WTC11 (cell line): ENCODE results near the gene FHIP1B. TPM values are rescaled to one million over a fixed set of nuclear protein-coding genes. Genes with fewer than 3 reads are reported as not detected.

ENCODE experiments used
- ATAC-seq: fragments of 200-7000 bp; cut with Tn5 transposase; 2 replicates; pipeline ENCODE4 v1.10.0; 2021; ENCODE audit warnings: mild to moderate bottlenecking, moderate library complexity
- CTCF ChIA-PET: fragments of 300-600 bp; sonication (Branson Sonifier 250); formaldehyde crosslinking; loops from one replicate; lab custom pipeline; 2021; ENCODE audit warnings: antibody characterized with exemption; lab: Charles Lee
- POLR2A ChIA-PET: fragments of 350-600 bp; sonication (Branson Sonifier 250); formaldehyde crosslinking; loops from one replicate; lab custom pipeline; 2021; ENCODE audit warnings: antibody characterized with exemption; lab: Charles Lee
- DNase-seq: peaks from one replicate; pipeline ENCODE4 v3.0.0; 2021; ENCODE audit warnings: low spot score
- H3K27ac Mint-ChIP-seq: 2 replicates; pipeline ENCODE4 v1.8.0; 2021; ENCODE audit warnings: mixed read lengths
- H3K27me3 Mint-ChIP-seq: 2 replicates; pipeline ENCODE4 v1.8.0; 2021; ENCODE audit warnings: low read depth, mild to moderate bottlenecking, moderate library complexity, mixed read lengths
- H3K36me3 Mint-ChIP-seq: 2 replicates; pipeline ENCODE4 v1.8.0; 2021; ENCODE audit warnings: mixed read lengths
- H3K4me1 Mint-ChIP-seq: 2 replicates; pipeline ENCODE4 v1.8.0; 2022; ENCODE audit warnings: mixed read lengths
- H3K4me3 Mint-ChIP-seq: 2 replicates; pipeline ENCODE4 v1.8.0; 2021; ENCODE audit warnings: mild to moderate bottlenecking, moderate library complexity, mixed read lengths
- H3K9me3 Mint-ChIP-seq: 2 replicates; pipeline ENCODE4 v1.8.0; 2021; ENCODE audit warnings: mixed read lengths
- GTF2I ChIP-seq: fragments of 250-450 bp; sonication (Bioruptor Pico); conservative IDR thresholded peaks from 2 replicates; pipeline ENCODE4 v1.4.0; 2021; ENCODE audit warnings: mild to moderate bottlenecking
- NFATC4 ChIP-seq: fragments of 250-450 bp; sonication (Bioruptor Pico); IDR thresholded peaks from 2 replicates; pipeline ENCODE4 v1.9.0; 2021; ENCODE audit warnings: mild to moderate bottlenecking
- NR2C2 ChIP-seq: sonication (generic); formaldehyde crosslinking; IDR thresholded peaks from 2 replicates; pipeline ENCODE4 v1.8.0; 2022; ENCODE audit warnings: mild to moderate bottlenecking, missing genetic modification reagents
- NR3C1 ChIP-seq: sonication (generic); formaldehyde crosslinking; conservative IDR thresholded peaks from 2 replicates; pipeline ENCODE4 v1.8.1; 2023; ENCODE audit warnings: low read depth, mild to moderate bottlenecking, missing genetic modification reagents
- ZNF121 ChIP-seq: sonication (generic); formaldehyde crosslinking; IDR thresholded peaks from 2 replicates; pipeline ENCODE4 v1.8.0; 2023; ENCODE audit warnings: missing genetic modification reagents
- total RNA-seq: library from RNA; stranded (reverse); gene quantifications from 3 replicates; pipeline ENCODE4 v1.2.3, GENCODE V29; 2021
- TF ChIP-seq, protein P1 (sequence below): fragments of 200-600 bp; IDR thresholded peaks from 2 replicates; pipeline ENCODE4 v1.8.0; 2022; ENCODE audit warnings: antibody characterized with exemption
- TF ChIP-seq, protein P2 (sequence below): sonication (generic); formaldehyde crosslinking; IDR thresholded peaks from 2 replicates; pipeline ENCODE4 v1.8.1; 2022; ENCODE audit warnings: mild to moderate bottlenecking, moderate library complexity, missing genetic modification reagents
- TF ChIP-seq, protein P3 (sequence below): sonication (generic); formaldehyde crosslinking; IDR thresholded peaks from 2 replicates; pipeline ENCODE4 v1.8.0; 2022; ENCODE audit warnings: mild to moderate bottlenecking, missing genetic modification reagents
- TF ChIP-seq, protein P4 (sequence below): sonication (generic); formaldehyde crosslinking; IDR thresholded peaks from 2 replicates; pipeline ENCODE4 v1.8.0; 2022; ENCODE audit warnings: missing genetic modification reagents
- TF ChIP-seq, protein P5 (sequence below): sonication (generic); formaldehyde crosslinking; conservative IDR thresholded peaks from 2 replicates; pipeline ENCODE4 v1.8.1; 2022; ENCODE audit warnings: mild to moderate bottlenecking, missing genetic modification reagents
- TF ChIP-seq, protein P6 (sequence below): sonication (generic); formaldehyde crosslinking; IDR thresholded peaks from 2 replicates; pipeline ENCODE4 v1.8.1; 2023; ENCODE audit warnings: mild to moderate bottlenecking, moderate library complexity, missing genetic modification reagents
- TF ChIP-seq, protein P7 (sequence below): fragments of 250-450 bp; sonication (Bioruptor Pico); IDR thresholded peaks from 2 replicates; pipeline ENCODE4 v1.9.0; 2021; ENCODE audit warnings: mild to moderate bottlenecking
- TF ChIP-seq, protein P8 (sequence below): fragments of 250-450 bp; sonication (Bioruptor Pico); IDR thresholded peaks from 2 replicates; pipeline ENCODE4 v1.9.0; 2021; ENCODE audit warnings: mild to moderate bottlenecking

The FHIP1B gene
- total RNA-seq, 1 experiment from 2014 or later, result 24.8 TPM

DNA sequence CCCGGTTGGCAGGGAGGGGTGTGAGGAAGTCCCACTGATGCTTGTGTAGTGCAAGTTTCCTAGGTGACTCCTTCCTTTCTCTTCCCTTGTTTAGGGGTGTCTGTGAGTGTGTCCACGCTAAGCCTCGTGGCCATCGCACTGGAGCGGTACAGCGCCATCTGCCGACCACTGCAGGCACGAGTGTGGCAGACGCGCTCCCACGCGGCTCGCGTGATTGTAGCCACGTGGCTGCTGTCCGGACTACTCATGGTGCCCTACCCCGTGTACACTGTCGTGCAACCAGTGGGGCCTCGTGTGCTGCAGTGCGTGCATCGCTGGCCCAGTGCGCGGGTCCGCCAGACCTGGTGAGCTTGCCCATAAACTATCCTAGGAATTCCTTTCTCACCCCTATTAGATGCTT, 35.6 kb upstream of the FHIP1B start:
- no peak for TF ChIP-seq NR2C2 (CRISPR knock-in tag)
- TF ChIP-seq NFATC4 (CRISPR knock-in tag), result no peak
- TF ChIP-seq, protein P1, sequence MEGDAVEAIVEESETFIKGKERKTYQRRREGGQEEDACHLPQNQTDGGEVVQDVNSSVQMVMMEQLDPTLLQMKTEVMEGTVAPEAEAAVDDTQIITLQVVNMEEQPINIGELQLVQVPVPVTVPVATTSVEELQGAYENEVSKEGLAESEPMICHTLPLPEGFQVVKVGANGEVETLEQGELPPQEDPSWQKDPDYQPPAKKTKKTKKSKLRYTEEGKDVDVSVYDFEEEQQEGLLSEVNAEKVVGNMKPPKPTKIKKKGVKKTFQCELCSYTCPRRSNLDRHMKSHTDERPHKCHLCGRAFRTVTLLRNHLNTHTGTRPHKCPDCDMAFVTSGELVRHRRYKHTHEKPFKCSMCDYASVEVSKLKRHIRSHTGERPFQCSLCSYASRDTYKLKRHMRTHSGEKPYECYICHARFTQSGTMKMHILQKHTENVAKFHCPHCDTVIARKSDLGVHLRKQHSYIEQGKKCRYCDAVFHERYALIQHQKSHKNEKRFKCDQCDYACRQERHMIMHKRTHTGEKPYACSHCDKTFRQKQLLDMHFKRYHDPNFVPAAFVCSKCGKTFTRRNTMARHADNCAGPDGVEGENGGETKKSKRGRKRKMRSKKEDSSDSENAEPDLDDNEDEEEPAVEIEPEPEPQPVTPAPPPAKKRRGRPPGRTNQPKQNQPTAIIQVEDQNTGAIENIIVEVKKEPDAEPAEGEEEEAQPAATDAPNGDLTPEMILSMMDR, result peak; percentile 60; the same call in 1 of the 2 replicates
- TF ChIP-seq, protein P2, sequence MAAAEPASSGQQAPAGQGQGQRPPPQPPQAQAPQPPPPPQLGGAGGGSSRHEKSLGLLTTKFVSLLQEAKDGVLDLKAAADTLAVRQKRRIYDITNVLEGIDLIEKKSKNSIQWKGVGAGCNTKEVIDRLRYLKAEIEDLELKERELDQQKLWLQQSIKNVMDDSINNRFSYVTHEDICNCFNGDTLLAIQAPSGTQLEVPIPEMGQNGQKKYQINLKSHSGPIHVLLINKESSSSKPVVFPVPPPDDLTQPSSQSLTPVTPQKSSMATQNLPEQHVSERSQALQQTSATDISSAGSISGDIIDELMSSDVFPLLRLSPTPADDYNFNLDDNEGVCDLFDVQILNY, result no peak
- TF ChIP-seq, protein P3, sequence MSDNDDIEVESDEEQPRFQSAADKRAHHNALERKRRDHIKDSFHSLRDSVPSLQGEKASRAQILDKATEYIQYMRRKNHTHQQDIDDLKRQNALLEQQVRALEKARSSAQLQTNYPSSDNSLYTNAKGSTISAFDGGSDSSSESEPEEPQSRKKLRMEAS (CRISPR knock-in tag), result peak; percentile 19; the same call in 1 of the 2 replicates
- TF ChIP-seq, protein P4, sequence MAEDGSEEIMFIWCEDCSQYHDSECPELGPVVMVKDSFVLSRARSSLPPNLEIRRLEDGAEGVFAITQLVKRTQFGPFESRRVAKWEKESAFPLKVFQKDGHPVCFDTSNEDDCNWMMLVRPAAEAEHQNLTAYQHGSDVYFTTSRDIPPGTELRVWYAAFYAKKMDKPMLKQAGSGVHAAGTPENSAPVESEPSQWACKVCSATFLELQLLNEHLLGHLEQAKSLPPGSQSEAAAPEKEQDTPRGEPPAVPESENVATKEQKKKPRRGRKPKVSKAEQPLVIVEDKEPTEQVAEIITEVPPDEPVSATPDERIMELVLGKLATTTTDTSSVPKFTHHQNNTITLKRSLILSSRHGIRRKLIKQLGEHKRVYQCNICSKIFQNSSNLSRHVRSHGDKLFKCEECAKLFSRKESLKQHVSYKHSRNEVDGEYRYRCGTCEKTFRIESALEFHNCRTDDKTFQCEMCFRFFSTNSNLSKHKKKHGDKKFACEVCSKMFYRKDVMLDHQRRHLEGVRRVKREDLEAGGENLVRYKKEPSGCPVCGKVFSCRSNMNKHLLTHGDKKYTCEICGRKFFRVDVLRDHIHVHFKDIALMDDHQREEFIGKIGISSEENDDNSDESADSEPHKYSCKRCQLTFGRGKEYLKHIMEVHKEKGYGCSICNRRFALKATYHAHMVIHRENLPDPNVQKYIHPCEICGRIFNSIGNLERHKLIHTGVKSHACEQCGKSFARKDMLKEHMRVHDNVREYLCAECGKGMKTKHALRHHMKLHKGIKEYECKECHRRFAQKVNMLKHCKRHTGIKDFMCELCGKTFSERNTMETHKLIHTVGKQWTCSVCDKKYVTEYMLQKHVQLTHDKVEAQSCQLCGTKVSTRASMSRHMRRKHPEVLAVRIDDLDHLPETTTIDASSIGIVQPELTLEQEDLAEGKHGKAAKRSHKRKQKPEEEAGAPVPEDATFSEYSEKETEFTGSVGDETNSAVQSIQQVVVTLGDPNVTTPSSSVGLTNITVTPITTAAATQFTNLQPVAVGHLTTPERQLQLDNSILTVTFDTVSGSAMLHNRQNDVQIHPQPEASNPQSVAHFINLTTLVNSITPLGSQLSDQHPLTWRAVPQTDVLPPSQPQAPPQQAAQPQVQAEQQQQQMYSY, result 0 out of 2 replicates have a peak, but pooled peaks have one; percentile 32
- TF ChIP-seq GTF2I (CRISPR knock-in tag), result no peak
- TF ChIP-seq NR3C1 (CRISPR knock-in tag), result no peak
- TF ChIP-seq, protein P5, sequence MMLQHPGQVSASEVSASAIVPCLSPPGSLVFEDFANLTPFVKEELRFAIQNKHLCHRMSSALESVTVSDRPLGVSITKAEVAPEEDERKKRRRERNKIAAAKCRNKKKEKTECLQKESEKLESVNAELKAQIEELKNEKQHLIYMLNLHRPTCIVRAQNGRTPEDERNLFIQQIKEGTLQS (CRISPR knock-in tag), result no peak
- TF ChIP-seq, protein P6, sequence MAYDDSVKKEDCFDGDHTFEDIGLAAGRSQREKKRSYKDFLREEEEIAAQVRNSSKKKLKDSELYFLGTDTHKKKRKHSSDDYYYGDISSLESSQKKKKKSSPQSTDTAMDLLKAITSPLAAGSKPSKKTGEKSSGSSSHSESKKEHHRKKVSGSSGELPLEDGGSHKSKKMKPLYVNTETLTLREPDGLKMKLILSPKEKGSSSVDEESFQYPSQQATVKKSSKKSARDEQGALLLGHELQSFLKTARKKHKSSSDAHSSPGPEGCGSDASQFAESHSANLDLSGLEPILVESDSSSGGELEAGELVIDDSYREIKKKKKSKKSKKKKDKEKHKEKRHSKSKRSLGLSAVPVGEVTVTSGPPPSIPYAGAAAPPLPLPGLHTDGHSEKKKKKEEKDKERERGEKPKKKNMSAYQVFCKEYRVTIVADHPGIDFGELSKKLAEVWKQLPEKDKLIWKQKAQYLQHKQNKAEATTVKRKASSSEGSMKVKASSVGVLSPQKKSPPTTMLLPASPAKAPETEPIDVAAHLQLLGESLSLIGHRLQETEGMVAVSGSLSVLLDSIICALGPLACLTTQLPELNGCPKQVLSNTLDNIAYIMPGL (CRISPR knock-in tag), result no peak
- TF ChIP-seq ZNF121 (CRISPR knock-in tag), result peak; percentile 48; the same call in 1 of the 2 replicates
- TF ChIP-seq, protein P7, sequence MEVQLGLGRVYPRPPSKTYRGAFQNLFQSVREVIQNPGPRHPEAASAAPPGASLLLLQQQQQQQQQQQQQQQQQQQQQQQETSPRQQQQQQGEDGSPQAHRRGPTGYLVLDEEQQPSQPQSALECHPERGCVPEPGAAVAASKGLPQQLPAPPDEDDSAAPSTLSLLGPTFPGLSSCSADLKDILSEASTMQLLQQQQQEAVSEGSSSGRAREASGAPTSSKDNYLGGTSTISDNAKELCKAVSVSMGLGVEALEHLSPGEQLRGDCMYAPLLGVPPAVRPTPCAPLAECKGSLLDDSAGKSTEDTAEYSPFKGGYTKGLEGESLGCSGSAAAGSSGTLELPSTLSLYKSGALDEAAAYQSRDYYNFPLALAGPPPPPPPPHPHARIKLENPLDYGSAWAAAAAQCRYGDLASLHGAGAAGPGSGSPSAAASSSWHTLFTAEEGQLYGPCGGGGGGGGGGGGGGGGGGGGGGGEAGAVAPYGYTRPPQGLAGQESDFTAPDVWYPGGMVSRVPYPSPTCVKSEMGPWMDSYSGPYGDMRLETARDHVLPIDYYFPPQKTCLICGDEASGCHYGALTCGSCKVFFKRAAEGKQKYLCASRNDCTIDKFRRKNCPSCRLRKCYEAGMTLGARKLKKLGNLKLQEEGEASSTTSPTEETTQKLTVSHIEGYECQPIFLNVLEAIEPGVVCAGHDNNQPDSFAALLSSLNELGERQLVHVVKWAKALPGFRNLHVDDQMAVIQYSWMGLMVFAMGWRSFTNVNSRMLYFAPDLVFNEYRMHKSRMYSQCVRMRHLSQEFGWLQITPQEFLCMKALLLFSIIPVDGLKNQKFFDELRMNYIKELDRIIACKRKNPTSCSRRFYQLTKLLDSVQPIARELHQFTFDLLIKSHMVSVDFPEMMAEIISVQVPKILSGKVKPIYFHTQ (CRISPR knock-in tag), result no peak
- TF ChIP-seq, protein P8, sequence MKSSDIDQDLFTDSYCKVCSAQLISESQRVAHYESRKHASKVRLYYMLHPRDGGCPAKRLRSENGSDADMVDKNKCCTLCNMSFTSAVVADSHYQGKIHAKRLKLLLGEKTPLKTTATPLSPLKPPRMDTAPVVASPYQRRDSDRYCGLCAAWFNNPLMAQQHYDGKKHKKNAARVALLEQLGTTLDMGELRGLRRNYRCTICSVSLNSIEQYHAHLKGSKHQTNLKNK, result no peak
- no peaks in the 10 kb centered on the region for H3K36me3 Mint-ChIP-seq
- POLR2A ChIA-PET, result no interaction called here

More for the DNA sequence above, 35.6 kb upstream of the FHIP1B start:
- DNase-seq (peak; percentile 59), ATAC-seq (peak; percentile 38)
- peaks cover 7% of the 10 kb centered on the region; the same call in 1 of the 2 replicates for H3K4me1 Mint-ChIP-seq
- H3K27ac Mint-ChIP-seq, result no peak overlapping the region
- no peak overlapping the region for H3K4me3 Mint-ChIP-seq
- H3K9me3 Mint-ChIP-seq, result no peaks in the 10 kb centered on the region
- CTCF ChIA-PET, result interaction anchor here (0.8 to 5.8 kb wide), 8 partner anchors 11 to 93 kb away, joined by 3 to 82 read pairs (median 18); partner anchors contain the start of gene CCKBR
- peaks cover 30% of the 10 kb centered on the region for H3K27me3 Mint-ChIP-seq
